ENCODE measurements around the gene HTRA1. TPM values are rescaled to one million over a fixed set of nuclear protein-coding genes. Genes with fewer than 3 reads are reported as not detected.

The HTRA1 gene
- total RNA-seq, 1 donor from 2014 or later, result 17.0 TPM

DNA sequence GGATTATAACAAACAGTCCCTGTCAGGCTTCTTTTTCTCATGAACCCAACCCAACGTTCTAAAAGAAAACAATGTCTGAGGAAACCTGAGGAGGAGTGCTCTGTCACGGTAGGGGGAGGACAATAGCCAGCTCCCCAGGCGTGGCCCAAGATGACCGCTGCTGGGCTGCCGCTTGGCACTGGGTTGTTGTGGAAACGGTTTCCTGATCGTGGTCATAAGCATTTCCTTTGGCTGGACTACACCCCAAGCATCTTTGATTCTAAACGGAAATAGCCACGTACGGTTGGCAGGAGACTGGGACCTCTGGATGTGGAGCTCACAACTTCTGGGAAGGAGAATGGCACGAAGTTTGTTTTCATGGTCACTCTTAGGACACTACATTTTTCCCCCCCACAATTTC is 68.8 kb downstream of the HTRA1 start:
- Histone ChIP-seq H3K4me1 (no peaks in the 10 kb centered on the region), H3K9me3 (ENCODE audit: low read depth) (no peaks in the 10 kb centered on the region), H3F3A (ENCODE audit: low read depth) (no peaks in the 10 kb centered on the region), H2AFZ (replicated peaks) (no peak overlapping the region), H3K79me2 (ENCODE audit: low read depth) (no peaks in the 10 kb centered on the region), H4K20me1 (ENCODE audit: low read depth) (no peaks in the 10 kb centered on the region), H3K4me3 (no peak overlapping the region), H3K4me2 (no peak overlapping the region), H3K27me3 (no peaks in the 10 kb centered on the region), H3K9ac (no peak overlapping the region), H3K27ac (no peak overlapping the region), H3K36me3 (no peaks in the 10 kb centered on the region)
- Mint-ChIP-seq H3K27ac (no peak overlapping the region), H3K36me3 (no peaks in the 10 kb centered on the region), H3K27me3 (ENCODE audit: insufficient read depth, low read depth) (no peaks in the 10 kb centered on the region), H3K9me3 (no peaks in the 10 kb centered on the region), H3K4me3 (no peak overlapping the region), H3K4me1 (peaks cover 2% of the 10 kb centered on the region)
- DNase-seq (ENCODE audit: low spot score), result no peak
- TF ChIP-seq EZH2phosphoT487 (IDR thresholded peaks at IDR 0.05) (no peak), CTCF (IDR thresholded peaks at IDR 0.05) (no peak), EZH2 (IDR thresholded peaks at IDR 0.05) (no peak)

DNA sequence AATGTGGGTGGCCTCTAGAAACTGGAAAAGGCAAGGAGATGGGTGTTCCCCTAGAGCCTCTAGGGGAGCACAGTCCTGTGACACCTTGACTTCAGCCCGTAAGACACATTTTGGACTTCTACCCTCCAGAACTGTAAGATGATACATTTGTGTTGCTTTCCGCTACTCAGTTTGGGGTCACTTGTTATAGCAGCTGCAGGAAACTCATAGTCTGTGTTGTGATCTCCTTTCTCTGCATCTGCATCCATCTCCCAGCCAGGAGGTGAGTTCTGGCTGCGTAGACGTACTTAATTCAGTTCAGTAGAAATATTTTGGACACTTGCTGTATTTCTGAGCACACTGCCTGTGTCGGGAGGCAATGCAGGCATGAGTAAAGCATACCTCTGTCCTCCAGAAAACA is 69.9 kb downstream of the HTRA1 start:
- no peaks in the 10 kb centered on the region for H3K27me3 Mint-ChIP-seq (ENCODE audit: insufficient read depth, low read depth)
- Histone ChIP-seq H3K9ac (no peak overlapping the region), H3K9me3 (ENCODE audit: low read depth) (no peaks in the 10 kb centered on the region), H3K4me1 (peaks cover 5% of the 10 kb centered on the region), H3F3A (ENCODE audit: low read depth) (no peaks in the 10 kb centered on the region), H2AFZ (replicated peaks) (no peak overlapping the region), H3K4me3 (no peak overlapping the region), H3K27ac (no peak overlapping the region), H3K79me2 (ENCODE audit: low read depth) (no peaks in the 10 kb centered on the region), H3K4me2 (no peak overlapping the region), H3K27me3 (no peaks in the 10 kb centered on the region), H4K20me1 (ENCODE audit: low read depth) (no peaks in the 10 kb centered on the region), H3K36me3 (no peaks in the 10 kb centered on the region)
- no peak overlapping the region for H3K4me3 Mint-ChIP-seq
- H3K9me3 Mint-ChIP-seq, result no peaks in the 10 kb centered on the region
- no peak overlapping the region for H3K27ac Mint-ChIP-seq
- TF ChIP-seq EZH2phosphoT487 (IDR thresholded peaks at IDR 0.05) (no peak), EZH2 (IDR thresholded peaks at IDR 0.05) (no peak), CTCF (IDR thresholded peaks at IDR 0.05) (no peak)
- no peaks in the 10 kb centered on the region for H3K36me3 Mint-ChIP-seq
- DNase-seq (ENCODE audit: low spot score), result no peak
- peaks cover 2% of the 10 kb centered on the region for H3K4me1 Mint-ChIP-seq

DNA sequence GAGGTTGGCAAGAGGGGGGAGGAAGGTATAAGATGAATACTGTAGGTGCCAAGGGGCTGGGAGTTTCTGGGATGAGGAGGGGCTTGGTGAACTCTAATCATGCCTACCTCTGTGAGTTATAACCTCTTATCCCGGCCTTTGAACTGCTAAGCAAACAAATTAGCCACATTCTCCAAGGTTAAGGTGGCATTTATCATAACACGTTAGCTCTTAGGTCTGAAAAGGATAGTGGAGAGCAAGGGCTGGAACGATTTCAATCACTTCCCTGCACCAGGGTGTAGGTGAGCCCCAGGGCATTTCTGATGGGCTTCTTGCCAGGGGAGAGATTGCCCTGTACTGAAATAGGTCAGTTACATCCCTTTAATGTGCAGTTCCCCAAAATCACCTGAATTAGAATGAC is 70.6 kb downstream of the HTRA1 start:
- Histone ChIP-seq H3K9me3 (ENCODE audit: low read depth) (no peaks in the 10 kb centered on the region), H3K27me3 (no peaks in the 10 kb centered on the region), H4K20me1 (ENCODE audit: low read depth) (no peaks in the 10 kb centered on the region), H3K4me3 (no peak overlapping the region), H3F3A (ENCODE audit: low read depth) (no peaks in the 10 kb centered on the region), H3K79me2 (ENCODE audit: low read depth) (no peaks in the 10 kb centered on the region), H2AFZ (replicated peaks) (no peak overlapping the region), H3K36me3 (no peaks in the 10 kb centered on the region), H3K27ac (no peak overlapping the region), H3K9ac (no peak overlapping the region), H3K4me1 (peaks cover 5% of the 10 kb centered on the region), H3K4me2 (no peak overlapping the region)
- peaks cover 3% of the 10 kb centered on the region for H3K9me3 Mint-ChIP-seq
- DNase-seq (ENCODE audit: low spot score), result no peak
- H3K36me3 Mint-ChIP-seq, result no peaks in the 10 kb centered on the region
- no peak overlapping the region for H3K27ac Mint-ChIP-seq
- no peak for TF ChIP-seq EZH2 (IDR thresholded peaks at IDR 0.05)
- no peak for TF ChIP-seq CTCF (IDR thresholded peaks at IDR 0.05)
- TF ChIP-seq EZH2phosphoT487 (IDR thresholded peaks at IDR 0.05), result no peak
- peaks cover 2% of the 10 kb centered on the region for H3K4me1 Mint-ChIP-seq
- H3K27me3 Mint-ChIP-seq (ENCODE audit: insufficient read depth, low read depth), result no peaks in the 10 kb centered on the region
- no peak overlapping the region for H3K4me3 Mint-ChIP-seq

Measured in neural progenitor cell (in vitro differentiated cells).